Measurements from ENCODE around the gene ERICH4.
"Not testable (repeated sequence)": the region's sequence is repeated elsewhere in the genome, so short reads cannot be mapped to it uniquely, and the experiment has no call there.

ERICH4 gene

GRCh38 chr19:41442473-41443355 is at the start of gene ERICH4:
ERICH4 (plus strand) TSS chr19:41443156; CDS start chr19:41443170, 14 bp downstream.
- DNase-seq = no peak

- DNase-seq = no peak
Observed at GRCh38 chr19:41395355-41395754, 47.6 kb upstream of the ERICH4 start.

DNA sequence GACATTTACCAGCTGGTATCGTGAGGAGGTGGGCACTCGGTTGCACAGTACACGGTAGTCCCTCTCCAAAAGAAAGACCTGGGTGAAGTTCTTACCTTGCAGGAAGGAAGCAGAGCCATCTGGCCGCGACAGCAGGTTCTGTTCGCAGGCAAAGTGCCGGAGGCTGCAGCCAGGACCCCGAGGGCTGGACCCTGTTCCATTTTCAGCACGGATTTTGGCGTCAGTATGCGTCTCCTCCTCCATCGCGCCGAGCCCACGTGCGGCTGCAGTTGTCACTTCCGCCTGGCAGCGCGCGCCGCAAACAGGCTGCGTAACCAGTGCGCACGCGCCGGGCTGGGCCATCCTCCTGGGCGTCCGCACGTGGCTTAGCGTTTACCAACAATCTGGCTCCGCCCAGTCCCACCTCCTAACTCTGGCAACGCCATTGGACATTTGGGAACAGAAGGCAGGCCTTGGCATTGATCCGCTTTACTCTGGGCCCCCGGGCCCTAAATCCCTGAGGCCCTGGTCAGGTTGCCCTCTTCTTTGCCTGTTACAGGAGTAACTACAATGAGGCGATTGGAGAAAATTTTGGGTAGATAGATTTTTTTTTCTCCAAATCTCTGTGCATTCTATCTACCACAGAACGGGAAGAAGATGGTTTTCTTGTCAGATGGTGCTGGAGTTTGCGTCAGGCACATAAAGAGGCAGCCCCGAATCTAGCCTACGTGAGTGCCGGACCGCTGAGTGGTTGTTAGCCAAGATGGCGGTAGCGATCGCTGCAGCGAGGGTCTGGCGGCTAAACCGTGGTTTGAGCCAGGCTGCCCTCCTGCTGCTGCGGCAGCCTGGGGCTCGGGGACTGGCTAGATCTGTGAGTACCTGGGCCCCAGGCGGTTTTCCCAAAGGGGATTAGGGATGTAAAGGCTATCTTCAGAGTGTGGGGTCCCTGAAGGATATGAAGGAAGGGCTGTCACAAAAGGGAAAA is 45.6 kb upstream of the ERICH4 start, which contains the start of the genes BCKDHA and EXOSC5:
TSS of gene BCKDHA (plus strand) at position 733 of the 964 bp plus-strand sequence. CDS start at position 743, 10 bp downstream.
TSS of gene EXOSC5 (minus strand) at position 274 of the 964 bp plus-strand sequence. CDS start at position 243, 31 bp downstream.
- DNase-seq = peak; percentile 94

GRCh38 chr19:41398050-41398418 is 44.9 kb upstream of the ERICH4 start:
- no peak for DNase-seq

DNA sequence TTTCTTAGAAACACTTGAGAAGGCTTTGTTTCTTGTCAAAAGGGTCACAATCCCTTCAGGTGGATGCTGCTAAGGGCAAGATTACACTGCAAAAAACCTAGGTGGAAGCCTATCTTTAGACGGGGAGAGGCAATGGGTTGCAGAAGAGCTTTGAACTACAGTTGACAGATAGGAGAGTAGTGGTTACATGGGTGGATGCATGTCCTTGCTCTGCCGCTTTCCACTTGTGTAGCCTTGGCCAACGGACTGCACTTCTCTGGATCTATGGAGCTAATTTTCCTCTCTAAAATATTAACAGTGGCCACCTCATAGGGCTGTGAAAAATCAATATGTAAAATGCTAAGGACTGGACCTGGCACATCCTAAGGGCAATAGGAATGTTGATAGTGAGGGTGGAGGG is 44.4 kb upstream of the ERICH4 start:
- DNase-seq = no peak

DNA sequence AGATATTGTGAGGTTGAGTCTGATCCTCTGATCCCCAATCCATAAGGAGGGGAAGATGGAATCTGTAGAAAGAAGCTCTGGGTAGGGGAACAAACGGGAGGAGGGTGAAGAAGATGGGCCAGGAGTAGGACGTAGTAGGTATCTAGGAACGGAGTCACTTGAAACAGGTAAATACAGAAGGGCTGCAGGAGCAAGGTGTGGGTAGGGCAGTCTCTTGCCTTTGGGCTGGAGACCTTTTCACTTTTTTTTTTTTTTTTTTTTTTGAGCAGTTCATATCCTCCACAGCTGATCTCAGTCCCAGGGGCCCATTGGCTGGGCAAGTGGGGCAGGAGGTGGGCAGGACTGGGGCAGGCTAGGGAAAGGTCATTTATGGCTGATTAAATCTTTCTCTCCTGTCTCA is 43.9 kb upstream of the ERICH4 start:
- no peak for DNase-seq

GRCh38 chr19:41399525-41399924 is 43.4 kb upstream of the ERICH4 start:
- no peak for DNase-seq

- no peak for DNase-seq
Observed at GRCh38 chr19:41401483-41401882, 41.5 kb upstream of the ERICH4 start.

- no peak for DNase-seq
Observed at GRCh38 chr19:41402010-41402409, 40.9 kb upstream of the ERICH4 start.

DNA sequence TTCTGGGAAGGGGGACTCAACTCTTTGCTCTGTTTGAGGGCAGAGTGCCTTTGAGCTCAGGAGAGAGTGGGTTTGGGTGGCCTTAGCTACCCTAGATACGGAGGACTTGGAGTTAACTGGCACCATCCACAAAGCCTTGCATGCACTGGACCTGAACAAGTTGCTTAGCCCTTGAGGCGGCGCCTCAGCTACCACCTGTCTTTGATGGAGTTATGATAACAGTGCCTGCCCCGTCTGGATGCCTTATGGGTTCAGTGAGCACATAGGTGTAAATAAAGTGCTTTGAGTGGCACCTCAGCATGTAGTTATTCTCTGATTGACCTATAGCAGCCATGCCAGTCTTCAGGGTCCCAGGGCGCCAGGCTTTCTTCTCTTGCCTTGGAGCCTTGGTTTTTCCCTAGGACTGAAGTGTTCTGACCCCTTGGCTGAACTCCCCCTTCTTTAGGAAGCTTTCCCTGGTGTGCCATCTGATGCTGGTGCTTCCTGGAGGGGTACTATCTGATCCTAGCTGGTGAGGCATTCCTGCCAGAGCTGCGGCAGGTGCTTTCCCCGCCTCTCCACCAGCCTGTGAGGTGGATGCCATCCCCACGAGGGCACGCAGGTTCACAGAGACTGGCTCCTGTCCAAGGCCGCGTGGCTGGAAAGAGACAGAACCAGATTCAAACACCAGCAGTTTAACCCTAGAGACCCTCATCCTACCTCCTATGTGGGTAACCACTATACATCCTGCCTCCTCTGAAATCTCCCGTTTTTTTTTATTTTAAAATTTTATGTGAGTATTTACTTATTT is 39.6 kb upstream of the ERICH4 start:
- no peak for DNase-seq

GRCh38 chr19:41405776-41406175 is 37.2 kb upstream of the ERICH4 start:
- no peak for DNase-seq

GRCh38 chr19:41407271-41407670 is 35.7 kb upstream of the ERICH4 start:
- DNase-seq = no peak

DNA sequence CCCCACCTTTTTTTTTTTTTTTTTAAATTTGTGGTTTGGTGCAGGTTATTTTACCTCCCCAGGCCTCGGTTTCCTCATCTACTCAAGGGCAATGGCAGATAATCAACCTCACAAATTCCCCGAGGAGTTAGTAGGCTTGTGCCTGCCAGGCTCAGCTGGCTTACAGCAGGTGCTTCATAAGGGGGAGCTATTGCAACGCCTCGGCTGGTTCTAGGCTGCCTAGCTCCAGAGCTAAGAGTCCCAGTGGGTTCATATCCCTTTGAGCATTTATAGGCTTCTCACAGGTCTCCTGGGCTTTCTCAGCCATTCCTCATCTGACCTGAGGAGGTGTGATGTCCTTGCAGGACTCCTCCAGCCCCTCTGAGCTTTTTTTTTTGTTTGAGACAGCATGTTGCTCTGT is 34.7 kb upstream of the ERICH4 start:
- peak; percentile 37 for DNase-seq

DNA sequence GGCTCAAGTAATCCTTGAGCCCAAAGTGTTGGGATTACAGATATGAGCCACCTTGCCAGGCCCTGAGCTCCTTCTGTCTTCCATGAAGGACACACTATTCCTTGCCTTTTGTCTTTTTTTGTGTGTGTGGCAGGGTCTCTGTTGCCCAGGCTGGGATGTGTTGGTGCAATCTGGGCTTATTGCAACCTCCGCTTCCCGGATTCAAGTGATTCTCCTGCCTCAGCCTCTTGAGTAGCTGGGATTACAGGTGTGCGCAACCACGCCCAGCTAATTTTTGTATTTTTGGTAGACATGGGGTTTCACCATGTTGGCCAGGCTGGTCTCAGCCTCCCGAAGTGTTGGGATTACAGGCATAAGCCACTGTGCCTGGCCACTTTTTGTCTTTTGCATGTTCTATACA is 34.1 kb upstream of the ERICH4 start:
- not testable (repeated sequence) for DNase-seq

GRCh38 chr19:41409288-41409687 is 33.7 kb upstream of the ERICH4 start:
- no peak for DNase-seq

DNA sequence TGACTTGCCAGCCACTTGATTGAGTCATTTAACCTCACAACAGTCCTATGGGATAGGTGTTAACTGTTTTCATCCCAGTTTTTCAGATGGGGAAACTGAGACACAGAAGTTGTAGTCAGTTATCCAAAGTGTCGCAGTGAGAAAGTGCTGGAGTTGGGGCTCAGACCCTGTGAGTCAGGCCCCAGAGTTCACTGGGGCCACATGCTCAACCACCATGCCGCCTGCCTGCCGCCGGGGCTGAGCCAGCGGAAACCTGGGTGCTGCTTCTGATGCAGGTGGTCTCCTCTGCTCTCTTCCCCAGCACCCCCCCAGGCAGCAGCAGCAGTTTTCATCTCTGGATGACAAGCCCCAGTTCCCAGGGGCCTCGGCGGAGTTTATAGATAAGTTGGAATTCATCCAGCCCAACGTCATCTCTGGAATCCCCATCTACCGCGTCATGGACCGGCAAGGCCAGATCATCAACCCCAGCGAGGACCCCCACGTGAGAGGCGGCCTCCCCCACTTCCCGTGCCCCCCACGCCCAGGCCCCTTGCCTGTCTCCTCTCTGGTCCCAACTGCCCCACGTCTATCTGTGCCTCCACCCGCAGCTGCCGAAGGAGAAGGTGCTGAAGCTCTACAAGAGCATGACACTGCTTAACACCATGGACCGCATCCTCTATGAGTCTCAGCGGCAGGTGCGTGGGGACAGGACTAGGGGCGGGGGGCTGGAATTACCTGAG is 32.5 kb upstream of the ERICH4 start:
- no peak for DNase-seq

- no peak for DNase-seq
Observed at GRCh38 chr19:41411100-41411967, 31.6 kb upstream of the ERICH4 start.

- DNase-seq = no peak
Observed at GRCh38 chr19:41411968-41412265, 31.0 kb upstream of the ERICH4 start.

DNA sequence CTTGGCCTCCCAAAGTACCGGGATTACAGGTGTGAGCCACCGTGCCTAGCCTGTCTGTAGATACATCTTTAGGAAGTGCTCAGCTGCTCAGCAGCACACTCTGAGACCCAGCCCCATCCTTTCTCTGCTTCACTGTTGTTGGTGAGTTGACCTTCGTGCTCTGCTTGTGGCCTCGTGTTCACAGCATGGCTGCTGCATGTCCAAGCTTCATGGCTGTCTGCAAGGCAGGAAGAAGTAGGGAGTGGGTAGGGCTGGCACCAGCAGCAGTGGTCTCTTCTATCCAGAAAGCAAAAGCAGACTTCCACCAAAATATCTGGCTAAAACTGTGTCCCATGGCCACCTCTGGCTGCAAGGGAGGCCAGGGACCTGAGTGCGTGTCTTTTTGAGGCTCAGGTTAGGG is 30.0 kb upstream of the ERICH4 start:
- no peak for DNase-seq

GRCh38 chr19:41413947-41414346 is 29.0 kb upstream of the ERICH4 start:
- no peak for DNase-seq

GRCh38 chr19:41414461-41414860 is 28.5 kb upstream of the ERICH4 start:
- DNase-seq = no peak
